Transverse colon (tissue), 4 donors: ENCODE results near the gene ERC2.

Experiments used
- EP300 ChIP-seq: sonication (generic); formaldehyde crosslinking; IDR thresholded peaks from one replicate; pipeline ENCODE4 v1.6.1; 2017; ENCODE audit warnings: antibody characterized with exemption, low read depth
- POLR2A ChIP-seq: fragments of 450-650 bp; IDR thresholded peaks from one replicate; pipeline ENCODE4 v1.6.1; 2016; ENCODE audit warnings: antibody characterized with exemption, mild to moderate bottlenecking, moderate library complexity
- POLR2AphosphoS5 ChIP-seq, 3 donors: sonication (generic); formaldehyde crosslinking; IDR thresholded peaks; one replicate each; pipeline ENCODE4 v1.6.1; 2016; ENCODE audit warnings: antibody characterized with exemption in 3 of 3
- TF ChIP-seq, protein P1 (sequence below), 5 experiments: fragments of 200-600 bp in 3 of 5; fragments of 450-650 bp in 2 of 5; sonication (generic) in 3 of 5; IDR thresholded peaks; 1 replicate in 2 of 5; 2 replicates in 3 of 5; pipeline ENCODE4 v1.5.1; 2016 to 2017; ENCODE audit warnings: antibody characterized with exemption in 5 of 5, inconsistent platforms in 3 of 5, mild to moderate bottlenecking in 2 of 5, moderate library complexity in 1 of 5

- TF ChIP-seq POLR2AphosphoS5 (IDR thresholded peaks at IDR 0.05) = no peak
- TF ChIP-seq POLR2A = no peak
- TF ChIP-seq, protein P1, sequence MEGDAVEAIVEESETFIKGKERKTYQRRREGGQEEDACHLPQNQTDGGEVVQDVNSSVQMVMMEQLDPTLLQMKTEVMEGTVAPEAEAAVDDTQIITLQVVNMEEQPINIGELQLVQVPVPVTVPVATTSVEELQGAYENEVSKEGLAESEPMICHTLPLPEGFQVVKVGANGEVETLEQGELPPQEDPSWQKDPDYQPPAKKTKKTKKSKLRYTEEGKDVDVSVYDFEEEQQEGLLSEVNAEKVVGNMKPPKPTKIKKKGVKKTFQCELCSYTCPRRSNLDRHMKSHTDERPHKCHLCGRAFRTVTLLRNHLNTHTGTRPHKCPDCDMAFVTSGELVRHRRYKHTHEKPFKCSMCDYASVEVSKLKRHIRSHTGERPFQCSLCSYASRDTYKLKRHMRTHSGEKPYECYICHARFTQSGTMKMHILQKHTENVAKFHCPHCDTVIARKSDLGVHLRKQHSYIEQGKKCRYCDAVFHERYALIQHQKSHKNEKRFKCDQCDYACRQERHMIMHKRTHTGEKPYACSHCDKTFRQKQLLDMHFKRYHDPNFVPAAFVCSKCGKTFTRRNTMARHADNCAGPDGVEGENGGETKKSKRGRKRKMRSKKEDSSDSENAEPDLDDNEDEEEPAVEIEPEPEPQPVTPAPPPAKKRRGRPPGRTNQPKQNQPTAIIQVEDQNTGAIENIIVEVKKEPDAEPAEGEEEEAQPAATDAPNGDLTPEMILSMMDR (IDR thresholded peaks at IDR 0.05) = no peak
- TF ChIP-seq EP300 = no peak
Observed at GRCh38 chr3:56222866-56223265, 245.4 kb downstream of the ERC2 start.
